DOHH2 (cell line): Measurements from ENCODE around the gene DCDC1.

Source experiments
- H3F3A ChIP-seq: fragments of 200-600 bp; sonication (generic), shearing (Covaris generic); 2 replicates; pipeline ENCODE4 v1.6.0; 2016; ENCODE audit warnings: antibody characterized with exemption, mild to moderate bottlenecking; ENCODE audit not compliant: control insufficient read depth, insufficient read depth
- H3K27ac ChIP-seq: fragments of 200-600 bp; sonication (generic); 2 replicates; pipeline ENCODE4 v1.5.1; 2014; ENCODE audit warnings: low read depth, mild to moderate bottlenecking, low read length, moderate library complexity
- H3K27me3 ChIP-seq: fragments of 200-600 bp; sonication (generic); 2 replicates; pipeline ENCODE4 v1.6.1; 2014; ENCODE audit warnings: mild to moderate bottlenecking, low read length, mixed read lengths; ENCODE audit not compliant: control insufficient read depth
- H3K36me3 ChIP-seq: fragments of 200-600 bp; sonication (generic); 2 replicates; pipeline ENCODE4 v1.6.1; 2014; ENCODE audit warnings: mild to moderate bottlenecking, low read length, moderate library complexity, mixed read lengths; ENCODE audit not compliant: control insufficient read depth
- H3K4me1 ChIP-seq: fragments of 200-600 bp; sonication (generic); 2 replicates; pipeline ENCODE4 v1.6.1; 2014; ENCODE audit warnings: mild to moderate bottlenecking, low read length, mixed read lengths; ENCODE audit not compliant: control insufficient read depth
- H3K4me2 ChIP-seq: fragments of 200-600 bp; sonication (generic); 2 replicates; pipeline ENCODE4 v1.6.0; 2014; ENCODE audit warnings: mild to moderate bottlenecking, low read length, moderate library complexity
- H3K4me3 ChIP-seq: fragments of 200-600 bp; sonication (generic); 2 replicates; pipeline ENCODE4 v1.5.1; 2014; ENCODE audit warnings: mild to moderate bottlenecking, low read length, mixed read lengths
- H3K79me2 ChIP-seq: fragments of 200-600 bp; sonication (generic); 2 replicates; pipeline ENCODE4 v1.6.1; 2014; ENCODE audit warnings: mild to moderate bottlenecking, low read length, mixed read lengths; ENCODE audit not compliant: control insufficient read depth
- H3K9me2 ChIP-seq: fragments of 200-600 bp; sonication (generic); replicated peaks from 2 replicates; pipeline ENCODE4 v1.6.1; 2014; ENCODE audit warnings: mild to moderate bottlenecking, low read length, mixed read lengths; ENCODE audit not compliant: control insufficient read depth
- H3K9me3 ChIP-seq: fragments of 200-600 bp; sonication (generic); 2 replicates; pipeline ENCODE4 v1.6.1; 2014; ENCODE audit warnings: antibody characterized with exemption, low read length, mixed read lengths; ENCODE audit not compliant: control insufficient read depth, insufficient read depth
- H4K20me1 ChIP-seq: fragments of 200-600 bp; sonication (generic); 2 replicates; pipeline ENCODE4 v1.6.0; 2014; ENCODE audit warnings: low read depth, mild to moderate bottlenecking, antibody characterized with exemption, low read length, moderate library complexity; ENCODE audit not compliant: control insufficient read depth, insufficient read depth
- CTCF ChIP-seq: fragments of 200-600 bp; sonication (generic); IDR thresholded peaks from one replicate; pipeline ENCODE4 v1.5.1; 2014; ENCODE audit warnings: antibody characterized with exemption, mild to moderate bottlenecking, low read depth, low read length; ENCODE audit not compliant: poor library complexity, severe bottlenecking
- EZH2phosphoT487 ChIP-seq: fragments of 200-600 bp; sonication (generic); IDR thresholded peaks from 2 replicates; pipeline ENCODE4 v1.6.1; 2017; ENCODE audit warnings: borderline replicate concordance, mild to moderate bottlenecking, antibody characterized with exemption, low read length, moderate library complexity, mixed read lengths

DCDC1 gene

GRCh38 chr11:31114442-31114841, 255.1 kb downstream of the DCDC1 start:
- no peaks in the 10 kb centered on the region for H3F3A ChIP-seq
- TF ChIP-seq EZH2phosphoT487: no peak
- no peak for TF ChIP-seq CTCF
- no peaks in the 10 kb centered on the region for H3K9me2 ChIP-seq
- no peaks in the 10 kb centered on the region for H3K27me3 ChIP-seq
- H4K20me1 ChIP-seq: no peaks in the 10 kb centered on the region
- H3K9me3 ChIP-seq: no peaks in the 10 kb centered on the region
- H3K4me2 ChIP-seq: no peak overlapping the region
- H3K79me2 ChIP-seq: no peaks in the 10 kb centered on the region
- H3K27ac ChIP-seq: no peak overlapping the region
- no peaks in the 10 kb centered on the region for H3K36me3 ChIP-seq
- H3K4me3 ChIP-seq: no peak overlapping the region
- no peaks in the 10 kb centered on the region for H3K4me1 ChIP-seq

GRCh38 chr11:31110830-31111229, 258.7 kb downstream of the DCDC1 start:
- Histone ChIP-seq H3K4me1 (no peaks in the 10 kb centered on the region), H3K36me3 (no peaks in the 10 kb centered on the region), H3K4me3 (no peak overlapping the region), H3K79me2 (no peaks in the 10 kb centered on the region), H3K9me2 (no peaks in the 10 kb centered on the region), H3K27me3 (no peaks in the 10 kb centered on the region), H3K9me3 (no peaks in the 10 kb centered on the region), H3K27ac (no peak overlapping the region), H4K20me1 (no peaks in the 10 kb centered on the region), H3K4me2 (no peak overlapping the region), H3F3A (no peaks in the 10 kb centered on the region)
- TF ChIP-seq EZH2phosphoT487 (no peak), CTCF (no peak)

GRCh38 chr11:31109446-31109845, 260.1 kb downstream of the DCDC1 start:
- TF ChIP-seq CTCF: no peak
- TF ChIP-seq EZH2phosphoT487: no peak
- no peak overlapping the region for H3K27ac ChIP-seq
- no peaks in the 10 kb centered on the region for H3K4me1 ChIP-seq

GRCh38 chr11:31107649-31108048, 261.9 kb downstream of the DCDC1 start:
- Histone ChIP-seq H3K4me3 (no peak overlapping the region), H3K79me2 (no peaks in the 10 kb centered on the region), H3K27me3 (no peaks in the 10 kb centered on the region), H3K9me2 (no peaks in the 10 kb centered on the region), H3K4me1 (no peaks in the 10 kb centered on the region), H3K4me2 (no peak overlapping the region), H4K20me1 (no peaks in the 10 kb centered on the region), H3K9me3 (no peaks in the 10 kb centered on the region), H3K27ac (no peak overlapping the region), H3K36me3 (no peaks in the 10 kb centered on the region), H3F3A (no peaks in the 10 kb centered on the region)
- TF ChIP-seq CTCF: no peak
- TF ChIP-seq EZH2phosphoT487: no peak

More at GRCh38 chr11:31109446-31109845, 260.1 kb downstream of the DCDC1 start:
- no peaks in the 10 kb centered on the region for H3F3A ChIP-seq
- H3K4me3 ChIP-seq: no peak overlapping the region
- H3K79me2 ChIP-seq: no peaks in the 10 kb centered on the region
- H3K4me2 ChIP-seq: no peak overlapping the region
- no peaks in the 10 kb centered on the region for H3K9me2 ChIP-seq
- H3K36me3 ChIP-seq: no peaks in the 10 kb centered on the region
- no peaks in the 10 kb centered on the region for H3K27me3 ChIP-seq
- no peaks in the 10 kb centered on the region for H4K20me1 ChIP-seq
- no peaks in the 10 kb centered on the region for H3K9me3 ChIP-seq
